Kasumi-1 (cell line): ENCODE data around the gene ZNF823.
"Not testable (repeated sequence)": the region's sequence is repeated elsewhere in the genome, so short reads cannot be mapped to it uniquely, and the experiment has no call there.

Source experiments
- DNase-seq, 2 experiments: peaks; one replicate each; lab custom pipeline; 2025; lab: John Stamatoyannopoulos, UW

Gene ZNF823

GRCh38 chr19:11738746-11739620 is at the start of gene ZNF823:
Gene ZNF823, minus strand, starts transcription at chr19:11738946. Its CDS starts 127 bp downstream, at chr19:11738819.
- peak; percentile 99 for DNase-seq

GRCh38 chr19:11787536-11787935 is 48.8 kb upstream of the ZNF823 start:
- no peak for DNase-seq

GRCh38 chr19:11784356-11784755 is 45.6 kb upstream of the ZNF823 start:
- no peak for DNase-seq

- DNase-seq: no peak
Observed at GRCh38 chr19:11783767-11784166, 45.0 kb upstream of the ZNF823 start.

DNA sequence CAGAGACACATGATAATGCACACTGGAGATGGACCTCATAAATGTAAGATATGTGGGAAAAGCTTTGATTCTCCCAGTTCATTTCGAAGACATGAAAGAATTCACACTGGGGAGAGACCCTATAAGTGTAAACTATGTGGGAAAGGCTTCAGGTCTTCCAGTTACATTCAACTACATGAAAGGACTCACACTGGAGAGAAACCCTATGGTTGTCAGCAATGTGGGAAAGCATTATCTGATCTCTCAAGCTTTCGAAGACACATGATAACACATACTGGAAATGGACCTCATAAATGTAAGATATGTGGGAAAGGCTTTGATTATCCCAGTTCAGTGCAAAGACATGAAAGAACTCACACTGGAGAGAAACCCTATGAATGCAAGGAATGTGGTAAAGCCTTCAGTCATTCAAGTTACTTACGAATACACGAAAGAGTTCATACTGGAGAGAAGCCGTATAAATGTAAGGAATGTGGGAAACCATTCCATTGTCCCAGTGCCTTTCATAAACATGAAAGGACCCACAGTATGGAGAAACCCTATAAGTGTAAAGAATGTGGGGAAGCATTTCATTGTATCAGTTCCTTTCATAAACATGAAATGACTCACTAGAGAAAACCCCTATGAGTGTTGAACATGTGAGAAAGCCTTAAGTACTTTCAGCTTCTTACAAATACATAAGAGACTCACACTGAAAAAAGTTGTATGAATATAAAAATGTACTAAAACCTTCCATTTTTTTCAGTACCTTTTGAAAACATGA is 42.7 kb upstream of the ZNF823 start:
- no peak for DNase-seq

- DNase-seq: no peak
Observed at GRCh38 chr19:11780431-11781020, 41.8 kb upstream of the ZNF823 start.

DNA sequence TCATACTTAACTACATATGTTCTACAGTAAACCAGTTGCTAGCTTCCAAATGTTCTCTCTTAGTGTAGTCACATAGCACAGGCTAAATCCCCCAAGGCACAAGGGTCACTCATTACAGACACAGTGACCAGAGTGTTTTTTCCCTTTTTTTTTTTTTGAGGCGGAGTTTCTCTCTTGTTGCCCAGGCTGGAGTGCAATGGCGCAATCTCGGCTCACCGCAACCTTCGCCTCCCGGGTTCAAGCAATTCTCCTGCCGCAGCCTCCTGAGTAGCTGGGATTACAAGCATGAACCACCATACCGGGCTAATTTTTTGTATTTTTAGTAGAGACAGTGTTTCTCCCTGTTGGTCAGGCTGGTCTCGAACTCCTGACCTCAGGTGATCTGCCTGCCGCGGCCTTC is 37.9 kb upstream of the ZNF823 start:
- DNase-seq: not testable (repeated sequence)

- not testable (repeated sequence) for DNase-seq
Observed at GRCh38 chr19:11771520-11771919, 32.8 kb upstream of the ZNF823 start.

GRCh38 chr19:11769995-11770394 is 31.2 kb upstream of the ZNF823 start:
- no peak for DNase-seq

- DNase-seq: no peak
Observed at GRCh38 chr19:11767633-11768133, 28.9 kb upstream of the ZNF823 start.

DNA sequence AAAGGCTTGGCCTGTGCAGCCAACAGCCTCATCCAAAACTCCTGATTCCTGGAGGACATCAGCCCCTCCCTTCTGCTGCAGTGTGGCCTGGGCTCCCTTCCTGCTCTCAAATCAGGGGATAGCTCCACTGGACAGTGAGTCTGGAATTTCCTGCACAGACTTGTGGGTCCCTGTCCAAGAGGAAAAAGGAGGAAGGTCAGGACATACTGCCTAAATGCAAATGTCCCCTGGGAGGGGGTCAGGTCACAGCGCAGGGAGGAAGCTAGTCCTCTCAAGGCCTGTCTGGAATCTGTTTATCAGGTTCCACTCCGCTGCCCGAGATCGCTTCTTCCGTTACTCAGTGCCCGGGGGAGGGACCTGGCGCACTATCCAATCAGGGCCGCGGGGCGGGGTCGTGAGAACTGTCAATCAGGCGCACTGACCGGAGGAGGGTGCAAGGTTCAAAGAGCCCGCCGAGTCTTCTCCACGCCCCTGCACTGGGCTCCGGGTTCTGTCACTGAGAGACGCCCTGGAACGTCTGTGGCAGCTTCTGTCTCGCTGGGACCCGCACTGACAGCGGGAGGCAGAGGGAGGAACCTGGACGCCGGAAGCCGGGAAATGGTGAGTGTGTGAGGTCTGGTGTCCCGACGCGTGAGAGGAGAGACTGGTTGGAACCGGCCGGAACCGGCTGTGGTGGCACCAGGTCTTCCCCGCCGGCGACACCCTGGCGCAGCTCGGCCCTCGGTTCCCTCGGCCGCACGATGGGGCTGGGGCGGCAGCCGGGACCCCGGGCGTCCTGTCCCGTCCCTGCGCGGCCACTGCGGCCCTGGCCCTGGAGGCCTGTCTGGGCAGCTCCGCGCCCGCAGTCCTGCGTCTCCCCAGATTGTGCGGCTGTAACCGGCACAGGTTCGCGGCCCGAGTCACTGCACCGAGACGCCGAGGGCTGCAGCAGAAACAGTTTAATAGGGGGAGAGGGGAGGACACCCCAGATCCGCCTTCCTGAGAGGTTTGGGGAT is 28.1 kb upstream of the ZNF823 start, which contains the start of gene ZNF441:
Gene ZNF441, plus strand, starts transcription at position 404 of the 995 bp plus-strand sequence. Its CDS starts 194 bp downstream, at position 598.
- peak; percentile 94 to 95 for DNase-seq

DNA sequence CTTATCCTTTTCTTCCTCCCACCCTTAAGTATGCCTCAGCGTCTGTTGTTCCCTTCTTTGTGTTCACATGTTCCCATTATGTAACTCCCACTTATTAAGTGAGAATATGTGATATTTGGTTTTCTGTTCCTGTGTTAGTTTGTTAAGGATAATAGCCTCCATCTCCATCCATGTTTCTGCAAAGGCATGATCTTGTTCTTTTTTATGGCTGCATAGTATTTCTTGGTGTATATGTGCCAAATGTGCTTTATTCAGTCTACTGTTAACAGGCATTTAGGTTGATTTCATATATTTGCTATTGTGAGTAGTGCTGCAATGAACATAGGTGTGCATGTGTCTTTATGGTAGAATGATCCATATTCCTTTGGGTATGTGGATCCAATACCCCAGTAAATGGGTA is 24.9 kb upstream of the ZNF823 start:
- no peak for DNase-seq

DNA sequence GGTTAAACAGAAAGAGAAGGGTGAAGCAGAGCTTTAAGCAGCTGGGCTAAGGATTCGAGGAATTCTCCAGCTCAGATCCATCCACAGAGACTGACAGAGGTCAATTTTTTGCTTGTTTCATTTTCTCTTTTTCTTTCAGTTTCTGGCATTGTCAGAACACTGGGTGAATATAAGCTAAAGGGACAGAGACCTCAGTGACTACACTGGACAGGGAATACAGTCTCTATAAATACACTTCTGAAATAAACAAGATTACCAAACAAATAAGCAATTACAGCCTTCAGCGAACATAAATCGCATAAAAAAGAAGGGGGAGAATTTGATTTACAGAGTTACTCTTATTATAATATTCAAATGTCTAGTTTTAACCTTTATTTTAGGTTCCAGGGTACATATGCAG is 24.4 kb upstream of the ZNF823 start:
- no peak for DNase-seq

DNA sequence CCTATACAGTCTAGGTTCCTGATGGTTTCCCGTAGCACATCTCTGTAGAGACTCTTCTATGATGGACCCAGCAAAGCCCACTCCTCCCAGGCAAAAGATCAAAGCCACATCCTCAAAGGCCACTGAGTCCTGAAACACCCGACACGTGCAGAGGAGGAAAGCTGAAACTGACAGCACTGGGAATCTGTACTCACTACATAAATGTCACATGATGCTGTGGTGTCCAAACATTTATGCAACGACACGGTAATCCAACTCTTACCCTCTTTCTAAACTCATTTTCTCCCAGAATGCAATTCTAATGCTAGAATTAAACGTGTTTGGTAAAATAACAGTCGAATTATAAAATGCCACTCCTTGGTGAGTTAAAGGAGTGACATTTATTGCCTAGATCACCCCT is 21.1 kb upstream of the ZNF823 start:
- DNase-seq: no peak

DNA sequence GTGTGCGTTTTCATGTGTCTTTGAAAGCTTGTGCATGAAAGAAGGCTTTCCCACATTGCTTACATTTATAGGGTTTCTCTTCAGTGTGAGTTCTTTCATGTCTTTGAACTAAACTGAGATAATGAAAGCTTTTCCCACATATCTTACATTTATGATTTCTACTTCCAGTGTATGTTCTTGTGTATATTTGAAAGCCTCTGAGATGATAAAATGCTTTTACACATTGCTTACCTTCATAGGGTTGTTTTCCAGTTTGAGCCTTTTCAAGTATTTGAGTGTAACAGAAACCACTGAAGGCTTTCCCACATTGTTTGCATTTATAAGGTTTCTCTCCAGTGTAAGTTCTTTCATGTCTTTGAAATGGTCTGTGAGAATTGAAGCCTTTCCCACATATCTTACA is 18.2 kb upstream of the ZNF823 start:
- DNase-seq: no peak

DNA sequence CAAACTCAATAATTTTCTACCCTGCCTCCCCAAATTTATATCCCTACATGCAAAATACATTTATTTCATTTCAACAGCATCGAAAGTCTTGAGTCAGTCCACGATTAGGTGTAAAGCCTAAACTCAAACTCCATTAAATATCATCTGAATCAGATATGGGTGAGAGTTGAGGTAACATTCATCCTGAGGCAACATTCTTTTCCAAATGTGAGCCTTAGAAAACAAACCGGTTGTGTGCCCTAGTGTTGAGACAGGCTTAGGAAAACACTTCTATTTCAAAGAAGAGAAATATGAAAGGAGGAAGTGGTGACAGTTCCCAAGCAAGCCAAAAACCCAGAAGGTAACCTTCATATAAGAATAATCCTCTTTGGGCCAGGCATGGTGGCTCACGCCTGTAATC is 15.9 kb upstream of the ZNF823 start:
- no peak for DNase-seq

DNA sequence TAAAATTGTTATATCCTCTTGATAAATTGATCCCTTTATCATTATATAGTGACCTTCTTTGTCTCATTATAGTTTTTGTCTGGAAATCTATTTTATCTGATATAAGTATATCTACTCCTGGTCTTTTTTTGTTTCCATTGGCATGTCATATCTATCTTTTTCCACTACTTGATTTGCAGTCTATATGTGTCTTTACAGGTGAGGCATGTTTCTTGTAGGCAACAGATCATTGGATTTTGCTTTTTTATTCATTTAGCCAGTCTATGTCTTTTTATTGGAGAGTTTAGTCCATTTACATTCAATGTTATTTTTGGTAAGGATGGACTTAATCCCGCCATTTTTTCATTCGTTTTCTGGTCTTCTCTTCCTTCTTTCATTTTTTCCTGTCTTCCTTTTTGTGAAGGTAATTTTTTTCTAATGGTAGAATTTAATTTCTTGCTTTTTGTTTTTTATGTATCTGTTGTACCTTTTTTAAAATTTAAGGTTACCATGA is 13.5 kb upstream of the ZNF823 start:
- DNase-seq: no peak

DNA sequence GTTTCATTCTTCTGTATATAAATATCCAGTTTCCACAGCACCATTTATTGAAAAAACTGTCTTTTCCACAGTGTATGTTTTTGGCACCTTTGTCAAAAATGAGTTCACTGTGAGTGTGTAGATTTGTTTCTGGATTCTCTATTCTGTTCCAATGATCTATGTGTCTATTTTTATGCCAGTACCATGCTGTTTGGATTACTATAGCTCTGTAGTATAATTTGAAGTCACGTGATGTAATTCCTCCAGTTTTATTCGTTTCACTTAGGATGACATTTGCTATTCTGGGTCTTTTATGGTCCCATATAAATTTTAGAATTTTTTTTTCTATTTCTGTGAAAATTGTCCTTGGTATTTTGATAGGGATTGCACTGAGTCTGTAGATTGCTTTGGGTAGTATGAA is 11.0 kb upstream of the ZNF823 start:
- DNase-seq: no peak

DNA sequence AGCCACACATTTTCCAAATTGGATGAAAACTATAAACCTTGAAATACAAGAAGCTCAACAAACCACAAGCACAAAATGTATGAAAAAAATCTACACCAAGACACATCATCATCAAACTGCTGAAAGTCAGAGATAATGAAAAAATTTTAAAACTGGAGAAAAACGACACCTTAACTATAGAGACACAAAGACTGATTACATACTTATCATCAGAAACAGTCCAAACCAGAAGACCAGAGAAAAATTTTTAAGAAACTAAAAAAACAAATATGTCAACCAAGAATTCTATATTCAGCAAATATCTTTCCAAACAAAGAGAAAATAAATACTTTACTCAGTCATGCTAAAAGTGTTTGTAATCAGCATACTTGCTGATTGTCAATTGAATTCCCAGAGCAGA is 8.5 kb upstream of the ZNF823 start:
- no peak for DNase-seq

DNA sequence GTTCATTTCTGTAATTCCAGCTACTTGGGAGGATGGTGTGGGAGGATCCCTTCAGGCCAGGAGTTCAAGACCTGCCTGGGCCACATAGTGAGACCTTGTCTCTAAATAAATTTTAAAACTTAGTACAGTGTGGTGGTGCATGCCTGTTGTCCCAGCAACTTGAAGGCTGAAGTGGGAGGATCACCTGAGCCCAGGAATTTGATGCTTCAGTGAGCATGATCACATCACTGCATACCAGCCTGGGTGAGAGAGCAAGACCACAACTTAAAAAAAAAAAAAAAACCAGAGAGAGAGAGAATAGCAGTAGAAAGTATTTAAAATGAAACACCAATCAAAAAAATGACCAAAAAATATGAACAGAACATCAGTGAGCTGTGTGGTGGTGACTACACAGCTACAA is 7.1 kb upstream of the ZNF823 start:
- no peak for DNase-seq
